HG03196 (cell line): ENCODE measurements around the gene COL9A1.
"Not testable (repeated sequence)": the region's sequence is repeated elsewhere in the genome, so short reads cannot be mapped to it uniquely, and the experiment has no call there.

ENCODE experiments used
- ATAC-seq: cut with Tn5 transposase; IDR thresholded peaks from one replicate; pipeline ENCODE4 v1.9.1; 2021; ENCODE audit not compliant: unreplicated experiment

COL9A1 gene

GRCh38 chr6:70303034-70303525 lies at the start of gene COL9A1:
Gene COL9A1 (minus strand): TSS chr6:70303084. CDS start chr6:70302924, 160 bp downstream.
- ATAC-seq: no peak

- ATAC-seq: no peak
These were observed 48.6 kb upstream of the COL9A1 start for GRCh38 chr6:70351461-70351860.

- no peak for ATAC-seq
These were observed 42.7 kb upstream of the COL9A1 start for GRCh38 chr6:70345619-70346018.

GRCh38 chr6:70343313-70343712 lies 40.4 kb upstream of the COL9A1 start:
- no peak for ATAC-seq

- not testable (repeated sequence) for ATAC-seq
These were observed 36.9 kb upstream of the COL9A1 start for GRCh38 chr6:70339810-70340209.

- ATAC-seq: no peak
These were observed 35.9 kb upstream of the COL9A1 start for GRCh38 chr6:70338775-70339174.

- no peak for ATAC-seq
These were observed 34.8 kb upstream of the COL9A1 start for GRCh38 chr6:70337743-70338105.

- ATAC-seq: no peak
These were observed 34.3 kb upstream of the COL9A1 start for GRCh38 chr6:70336996-70337742.

GRCh38 chr6:70327036-70327435 lies 24.2 kb upstream of the COL9A1 start:
- ATAC-seq: no peak

GRCh38 chr6:70325009-70325408 lies 22.1 kb upstream of the COL9A1 start:
- no peak for ATAC-seq

GRCh38 chr6:70317799-70318198 lies 14.9 kb upstream of the COL9A1 start:
- not testable (repeated sequence) for ATAC-seq

- peak; percentile 56 for ATAC-seq
These were observed 12.3 kb upstream of the COL9A1 start for GRCh38 chr6:70315079-70315751.

GRCh38 chr6:70314296-70314695 lies 11.4 kb upstream of the COL9A1 start:
- ATAC-seq: no peak

- no peak for ATAC-seq
These were observed 9.4 kb upstream of the COL9A1 start for GRCh38 chr6:70312165-70312745.

- no peak for ATAC-seq
These were observed 7.3 kb upstream of the COL9A1 start for GRCh38 chr6:70310063-70310694.

- no peak for ATAC-seq
These were observed 6.4 kb upstream of the COL9A1 start for GRCh38 chr6:70309243-70309642.

GRCh38 chr6:70308142-70308541 lies 5.3 kb upstream of the COL9A1 start:
- not testable (repeated sequence) for ATAC-seq

- no peak for ATAC-seq
These were observed 4.1 kb upstream of the COL9A1 start for GRCh38 chr6:70307008-70307407.

- no peak for ATAC-seq
These were observed 1.7 kb upstream of the COL9A1 start for GRCh38 chr6:70304616-70305015.

- ATAC-seq: no peak
These were observed 3.4 kb downstream of the COL9A1 start for GRCh38 chr6:70299456-70299855.

GRCh38 chr6:70298068-70298467 lies 4.8 kb downstream of the COL9A1 start:
- ATAC-seq: no peak

GRCh38 chr6:70292193-70292592 lies 10.7 kb downstream of the COL9A1 start:
- no peak for ATAC-seq
